Tibial nerve (tissue), 4 donors: ENCODE measurements around the gene BCAN. TPM values are rescaled to one million over a fixed set of nuclear protein-coding genes. Genes with fewer than 3 reads are reported as not detected.
"Not testable (repeated sequence)": the region's sequence is repeated elsewhere in the genome, so short reads cannot be mapped to it uniquely, and the experiment has no call there.

Experiments
- DNase-seq, 2 donors: peaks; one replicate each; pipeline ENCODE4 v3.0.0-alpha.2; 2019; ENCODE audit warnings: low spot score in 2 of 2
- H3K27ac ChIP-seq, 4 donors: fragments of 200-600 bp; sonication (generic) in 3 of 4; one replicate each; pipeline ENCODE4 v1.5.1; 2017 to 2019; ENCODE audit warnings: mild to moderate bottlenecking in 1 of 4
- H3K27me3 ChIP-seq, 2 donors: fragments of 200-600 bp; sonication (generic) in 1 of 2; one replicate each; pipeline versions ENCODE4 v1.5.1 to v1.6.0; 2017 to 2019
- H3K36me3 ChIP-seq, 3 donors: fragments of 200-600 bp; sonication (generic); one replicate each; pipeline ENCODE4 v1.5.1; 2018 to 2019
- H3K4me1 ChIP-seq, 4 donors: fragments of 200-600 bp; sonication (generic) in 3 of 4; one replicate each; pipeline ENCODE4 v1.5.1; 2017 to 2019
- H3K4me3 ChIP-seq, 4 donors: fragments of 200-600 bp; sonication (generic) in 3 of 4; one replicate each; pipeline ENCODE4 v1.5.1; 2017 to 2019; ENCODE audit warnings: mild to moderate bottlenecking in 1 of 4, moderate library complexity in 1 of 4
- H3K9me3 ChIP-seq, 4 donors: fragments of 200-600 bp; sonication (generic) in 3 of 4; one replicate each; pipeline ENCODE4 v1.5.1; 2017 to 2019
- CTCF ChIP-seq, 5 experiments: fragments of 200-600 bp in 3 of 5; fragments of 450-650 bp in 2 of 5; sonication (generic) in 3 of 5; IDR thresholded peaks; one replicate each; pipeline ENCODE4 v1.5.1; 2016 to 2019; ENCODE audit warnings: antibody characterized with exemption in 5 of 5, mild to moderate bottlenecking in 3 of 5, moderate library complexity in 2 of 5
- EP300 ChIP-seq, 2 donors: sonication (generic); formaldehyde crosslinking; IDR thresholded peaks; one replicate each; pipeline ENCODE4 v1.6.1; 2017; ENCODE audit warnings: antibody characterized with exemption in 2 of 2, mild to moderate bottlenecking in 1 of 2
- POLR2A ChIP-seq, 2 donors: fragments of 450-650 bp; IDR thresholded peaks; one replicate each; pipeline ENCODE4 v1.6.1; 2017; ENCODE audit warnings: antibody characterized with exemption in 2 of 2, mild to moderate bottlenecking in 2 of 2, moderate library complexity in 2 of 2
- WGBS, 2 donors: methylation state at CpG; one replicate each; pipeline ENCODE4 v1.1.5; 2018; 5-methylcytosine and 5-hydroxymethylcytosine counted together
- total RNA-seq, 4 donors: library from RNA; depleted of rRNA; stranded (reverse); fragments of >200 nt; gene quantifications; one replicate each; pipeline ENCODE4 v1.1.0, GENCODE V29; 2016

Gene BCAN
- total RNA-seq, 4 donors from 2014 or later: not detected

- H3K27ac ChIP-seq: peak overlapping the region; percentile 52 to 85 (median 62)
- no peaks in the 10 kb centered on the region for H3K27me3 ChIP-seq
- H3K4me3 ChIP-seq: peak overlapping the region; percentile 53 to 82 (median 58)
- TF ChIP-seq EP300 (IDR thresholded peaks at IDR 0.05): no peak
- no peak for TF ChIP-seq CTCF (IDR thresholded peaks at IDR 0.05)
- TF ChIP-seq POLR2A (IDR thresholded peaks at IDR 0.05): no peak
- H3K9me3 ChIP-seq: no peaks in the 10 kb centered on the region
- WGBS, 2 donors: 2 to 3% methylated on average over 13 of the region's 13 CpGs
- DNase-seq: no peak
- H3K4me1 ChIP-seq: peaks cover 0 to 29% (median 12%) of the 10 kb centered on the region in 4 donors
- peaks cover 0 to 35% (median 9%) of the 10 kb centered on the region in 3 donors for H3K36me3 ChIP-seq
Measured at GRCh38 chr1:156600733-156601121, 41.2 kb upstream of the BCAN start.

- WGBS, 2 donors: 0 to 1% methylated on average over 29 to 35 of the region's 35 CpGs
- TF ChIP-seq CTCF (IDR thresholded peaks at IDR 0.05) (peak in 1 of 5 experiments; percentile 20), POLR2A (IDR thresholded peaks at IDR 0.05) (no peak), EP300 (IDR thresholded peaks at IDR 0.05) (peak; percentile 62 to 78)
Measured at GRCh38 chr1:156601122-156601830, 40.6 kb upstream of the BCAN start, which contains the start of gene GPATCH4. Gene GPATCH4 (minus strand): TSS chr1:156601479.

GRCh38 chr1:156601892-156602291, 40.0 kb upstream of the BCAN start:
- H3K9me3 ChIP-seq: no peaks in the 10 kb centered on the region
- H3K4me1 ChIP-seq: peaks cover 0 to 29% (median 12%) of the 10 kb centered on the region in 4 donors
- no peak for TF ChIP-seq CTCF (IDR thresholded peaks at IDR 0.05)
- TF ChIP-seq POLR2A (IDR thresholded peaks at IDR 0.05): no peak
- no peak for TF ChIP-seq EP300 (IDR thresholded peaks at IDR 0.05)
- no peaks in the 10 kb centered on the region for H3K27me3 ChIP-seq
- DNase-seq: no peak
- peaks cover 0 to 23% (median 2%) of the 10 kb centered on the region in 3 donors for H3K36me3 ChIP-seq
- WGBS, 2 donors: 70 to 73% methylated on average over 12 of the region's 12 CpGs
- H3K4me3 ChIP-seq: peak overlapping the region; percentile 53 to 82 (median 58)
- peak overlapping the region; percentile 52 to 85 (median 62) for H3K27ac ChIP-seq

More at GRCh38 chr1:156601122-156601830, 40.6 kb upstream of the BCAN start, which contains the start of gene GPATCH4:
- no peaks in the 10 kb centered on the region for H3K27me3 ChIP-seq
- peak; percentile 50 to 66 for DNase-seq
- peak within 1 kb of the TSS; percentile 52 to 85 (median 62) for H3K27ac ChIP-seq
- peaks cover 0 to 29% (median 8%) of the 10 kb centered on the region in 3 donors for H3K36me3 ChIP-seq
- H3K4me3 ChIP-seq: peak within 1 kb of the TSS; percentile 53 to 82 (median 58)
- H3K9me3 ChIP-seq: no peaks in the 10 kb centered on the region
- H3K4me1 ChIP-seq: peaks cover 0 to 29% (median 12%) of the 10 kb centered on the region in 4 donors

GRCh38 chr1:156602557-156602993, 39.3 kb upstream of the BCAN start:
- Histone ChIP-seq H3K4me1 (peaks cover 0 to 29% (median 12%) of the 10 kb centered on the region in 4 donors), H3K27ac (no peak overlapping the region), H3K36me3 (peaks cover 0 to 16% (median 0%) of the 10 kb centered on the region in 3 donors), H3K27me3 (no peaks in the 10 kb centered on the region), H3K4me3 (no peak overlapping the region), H3K9me3 (no peaks in the 10 kb centered on the region)
- peak in 1 of 5 experiments; percentile 21 for TF ChIP-seq CTCF (IDR thresholded peaks at IDR 0.05)
- no peak for TF ChIP-seq POLR2A (IDR thresholded peaks at IDR 0.05)
- TF ChIP-seq EP300 (IDR thresholded peaks at IDR 0.05): no peak
- DNase-seq: no peak
- WGBS, 2 donors: 36 to 41% methylated on average over 10 of the region's 10 CpGs

GRCh38 chr1:156607344-156607743, 34.6 kb upstream of the BCAN start:
- not testable (repeated sequence) for H3K4me1 ChIP-seq, H3K9me3 ChIP-seq
- 85 to 86% methylated on average over 4 of the region's 4 CpGs for WGBS, 2 donors

More at GRCh38 chr1:156607344-156607743, 34.6 kb upstream of the BCAN start:
- H3K36me3 ChIP-seq, H3K27ac ChIP-seq, H3K4me3 ChIP-seq, DNase-seq: not testable (repeated sequence)
- H3K27me3 ChIP-seq: peaks cover 0 to 15% of the 10 kb centered on the region in 2 donors
